OCI-LY3 (cell line): ENCODE data around the gene HNF1B.

Source experiments
- H2AFZ ChIP-seq: fragments of 200-600, 300-600 bp; shearing (Covaris generic); 2 replicates; pipeline ENCODE4 v1.6.0; 2014; ENCODE audit warnings: antibody characterized with exemption, low read depth, low read length
- H3K27ac ChIP-seq: fragments of 200-600, 300-600 bp; sonication (generic); 2 replicates; pipeline ENCODE4 v1.5.1; 2014; ENCODE audit warnings: mild to moderate bottlenecking, low read length, moderate library complexity, mixed read lengths
- H3K27me3 ChIP-seq: fragments of 200-600, 300-600 bp; sonication (generic); 2 replicates; pipeline ENCODE4 v1.6.1; 2014; ENCODE audit warnings: low read depth, low read length, mixed read lengths
- H3K36me3 ChIP-seq: fragments of 200-600, 300-600 bp; sonication (generic); replicated peaks from 2 replicates; pipeline ENCODE3; 2014; ENCODE audit warnings: low read depth, low read length, mixed read lengths
- H3K4me1 ChIP-seq: fragments of 300-600, 200-600 bp; sonication (generic); 2 replicates; pipeline ENCODE4 v1.6.1; 2014; ENCODE audit warnings: low read length, mixed read lengths
- H3K4me2 ChIP-seq: fragments of 200-600, 300-600 bp; sonication (generic); 2 replicates; pipeline ENCODE4 v1.6.1; 2014; ENCODE audit warnings: low read length, mixed read lengths
- H3K4me3 ChIP-seq: fragments of 300-600, 200-600 bp; sonication (generic); 2 replicates; pipeline ENCODE4 v1.5.1; 2014; ENCODE audit warnings: antibody characterized with exemption, mild to moderate bottlenecking, low read length, moderate library complexity
- H3K79me2 ChIP-seq: fragments of 300-600, 200-600 bp; shearing (Covaris generic); 2 replicates; pipeline ENCODE4 v1.6.1; 2014; ENCODE audit warnings: mild to moderate bottlenecking, low read length, mixed read lengths
- H3K9ac ChIP-seq: fragments of 300-600, 200-600 bp; shearing (Covaris generic); 2 replicates; pipeline ENCODE4 v1.6.0; 2014; ENCODE audit warnings: mild to moderate bottlenecking, low read length, moderate library complexity
- H3K9me3 ChIP-seq: fragments of 200-600, 300-600 bp; shearing (Covaris generic); 2 replicates; pipeline ENCODE4 v1.6.1; 2014; ENCODE audit warnings: low read length, mixed read lengths; ENCODE audit not compliant: insufficient read depth
- H4K20me1 ChIP-seq: fragments of 200-600, 300-600 bp; sonication (generic); 2 replicates; pipeline ENCODE4 v1.6.1; 2016; ENCODE audit warnings: low read length, mixed read lengths; ENCODE audit not compliant: insufficient read depth
- CTCF ChIP-seq: fragments of 200-600, 300-600 bp; sonication (generic); IDR thresholded peaks from 2 replicates; pipeline ENCODE4 v1.5.1; 2014; ENCODE audit warnings: antibody characterized with exemption, low read length, low read depth
- EZH2phosphoT487 ChIP-seq: fragments of 200-600 bp; shearing (Covaris generic); IDR thresholded peaks from 2 replicates; pipeline ENCODE4 v1.6.1; 2018; ENCODE audit warnings: antibody characterized with exemption, mixed run types, low read depth

Gene HNF1B

DNA sequence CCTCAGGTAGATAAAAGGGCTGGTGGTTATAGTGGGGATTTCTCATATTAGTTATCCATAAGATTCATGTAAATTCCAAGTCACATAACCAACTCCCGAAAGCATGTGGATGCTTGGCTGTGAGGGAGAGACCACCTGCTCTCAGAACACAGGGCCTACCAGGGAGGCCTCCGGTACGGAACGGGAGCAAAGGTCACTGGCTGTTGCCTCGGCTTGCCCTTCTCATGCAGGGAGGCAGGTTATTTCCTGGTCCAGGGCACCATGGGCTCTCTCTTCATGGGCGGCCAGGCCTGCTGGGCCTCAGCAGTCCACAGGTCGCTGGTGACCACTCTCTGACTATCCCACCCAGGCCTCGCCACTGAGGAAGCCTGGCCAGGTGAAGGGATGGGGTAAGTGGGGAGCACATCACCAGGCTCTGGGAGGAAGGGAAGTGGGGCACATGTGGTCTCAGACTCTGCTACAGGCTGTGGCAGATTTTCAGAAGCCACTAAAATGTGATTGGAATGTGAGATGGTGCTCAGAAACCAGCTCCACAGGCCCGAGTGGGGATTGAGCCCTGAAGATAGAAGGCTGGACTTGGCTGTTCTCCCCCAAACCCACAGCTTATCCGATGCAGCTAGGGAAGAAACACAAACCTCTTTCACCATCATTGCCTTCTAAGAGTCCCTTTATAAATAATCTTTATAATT lies 45.4 kb downstream of the HNF1B start:
- no peak overlapping the region for H3K9ac ChIP-seq
- no peaks in the 10 kb centered on the region for H3K27me3 ChIP-seq
- H4K20me1 ChIP-seq: peaks cover 4% of the 10 kb centered on the region; the same call in 1 of the 2 replicates
- H3K4me1 ChIP-seq: peaks cover 6% of the 10 kb centered on the region
- peaks cover 74% of the 10 kb centered on the region for H3K36me3 ChIP-seq
- TF ChIP-seq CTCF (no peak), EZH2phosphoT487 (no peak)
- H3K79me2 ChIP-seq: no peaks in the 10 kb centered on the region
- H2AFZ ChIP-seq: no peak overlapping the region
- H3K9me3 ChIP-seq: no peaks in the 10 kb centered on the region
- H3K4me3 ChIP-seq: no peak overlapping the region
- no peak overlapping the region for H3K27ac ChIP-seq
- no peak overlapping the region for H3K4me2 ChIP-seq

GRCh38 chr17:37698911-37699255 lies 46.0 kb downstream of the HNF1B start:
- Histone ChIP-seq H2AFZ (no peak overlapping the region), H3K36me3 (peaks cover 68% of the 10 kb centered on the region), H3K27me3 (no peaks in the 10 kb centered on the region), H3K4me1 (peaks cover 6% of the 10 kb centered on the region), H3K9me3 (no peaks in the 10 kb centered on the region), H4K20me1 (peaks cover 4% of the 10 kb centered on the region; the same call in 1 of the 2 replicates), H3K27ac (no peak overlapping the region), H3K79me2 (no peaks in the 10 kb centered on the region), H3K9ac (no peak overlapping the region), H3K4me2 (no peak overlapping the region), H3K4me3 (no peak overlapping the region)
- TF ChIP-seq CTCF (no peak), EZH2phosphoT487 (no peak)

- Histone ChIP-seq H2AFZ (no peak overlapping the region), H3K27ac (no peak overlapping the region), H3K4me1 (peaks cover 6% of the 10 kb centered on the region), H3K4me2 (no peak overlapping the region), H3K9ac (no peak overlapping the region), H3K9me3 (no peaks in the 10 kb centered on the region), H3K79me2 (no peaks in the 10 kb centered on the region), H3K36me3 (peaks cover 65% of the 10 kb centered on the region), H4K20me1 (peaks cover 4% of the 10 kb centered on the region; the same call in 1 of the 2 replicates), H3K27me3 (no peaks in the 10 kb centered on the region), H3K4me3 (no peak overlapping the region)
- TF ChIP-seq EZH2phosphoT487 (no peak), CTCF (no peak)
Measured at GRCh38 chr17:37698132-37698910, 46.5 kb downstream of the HNF1B start.

- Histone ChIP-seq H3K9ac (no peak overlapping the region), H3K36me3 (peaks cover 60% of the 10 kb centered on the region), H2AFZ (no peak overlapping the region), H4K20me1 (peaks cover 4% of the 10 kb centered on the region; the same call in 1 of the 2 replicates), H3K27ac (no peak overlapping the region), H3K9me3 (no peaks in the 10 kb centered on the region), H3K79me2 (no peaks in the 10 kb centered on the region), H3K4me2 (no peak overlapping the region), H3K4me3 (no peak overlapping the region), H3K27me3 (no peaks in the 10 kb centered on the region), H3K4me1 (peaks cover 6% of the 10 kb centered on the region)
- TF ChIP-seq CTCF (no peak), EZH2phosphoT487 (no peak)
Measured at GRCh38 chr17:37697381-37697780, 47.5 kb downstream of the HNF1B start.
